ENCODE results near the gene NDUFS3. TPM values are rescaled to one million over a fixed set of nuclear protein-coding genes. Genes with fewer than 3 reads are reported as not detected.

NDUFS3 gene
- total RNA-seq, 4 donors from 2014 or later, result 55.1 to 65.4 (median 61.1) TPM

DNA sequence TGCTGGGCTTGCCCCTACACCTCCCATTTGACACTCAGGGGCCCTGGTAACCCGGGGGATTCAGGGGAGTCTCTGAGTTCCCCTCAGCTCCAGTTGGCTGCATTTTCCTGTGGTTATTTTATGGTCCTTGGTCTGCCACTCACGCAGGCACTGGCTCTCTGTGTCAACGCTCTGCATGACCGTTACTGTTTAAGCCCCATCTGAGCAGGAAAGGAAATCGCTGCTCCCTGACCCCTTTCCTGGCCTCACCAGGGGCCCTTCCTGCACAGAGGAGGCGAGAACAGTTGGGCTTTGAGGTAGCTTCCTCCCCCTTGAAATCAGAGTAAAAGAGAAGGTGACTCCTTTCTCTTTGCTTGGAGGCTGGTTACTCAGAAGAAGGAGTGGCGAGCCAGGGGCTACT is 12.9 kb downstream of the NDUFS3 start:
- Histone ChIP-seq H3K9me3 (no peaks in the 10 kb centered on the region), H3K4me1 (peaks cover 0 to 57% (median 7%) of the 10 kb centered on the region in 4 donors), H3K4me3 (no peak overlapping the region), H3K27ac (no peak overlapping the region), H3K27me3 (peaks cover 0 to 33% of the 10 kb centered on the region in 2 donors), H3K36me3 (no peaks in the 10 kb centered on the region)
- 35 to 46% methylated on average over 7 of the region's 7 CpGs for WGBS, 2 donors
- TF ChIP-seq EP300 (IDR thresholded peaks at IDR 0.05) (no peak), POLR2A (IDR thresholded peaks at IDR 0.05) (no peak)
- TF ChIP-seq, protein P1, sequence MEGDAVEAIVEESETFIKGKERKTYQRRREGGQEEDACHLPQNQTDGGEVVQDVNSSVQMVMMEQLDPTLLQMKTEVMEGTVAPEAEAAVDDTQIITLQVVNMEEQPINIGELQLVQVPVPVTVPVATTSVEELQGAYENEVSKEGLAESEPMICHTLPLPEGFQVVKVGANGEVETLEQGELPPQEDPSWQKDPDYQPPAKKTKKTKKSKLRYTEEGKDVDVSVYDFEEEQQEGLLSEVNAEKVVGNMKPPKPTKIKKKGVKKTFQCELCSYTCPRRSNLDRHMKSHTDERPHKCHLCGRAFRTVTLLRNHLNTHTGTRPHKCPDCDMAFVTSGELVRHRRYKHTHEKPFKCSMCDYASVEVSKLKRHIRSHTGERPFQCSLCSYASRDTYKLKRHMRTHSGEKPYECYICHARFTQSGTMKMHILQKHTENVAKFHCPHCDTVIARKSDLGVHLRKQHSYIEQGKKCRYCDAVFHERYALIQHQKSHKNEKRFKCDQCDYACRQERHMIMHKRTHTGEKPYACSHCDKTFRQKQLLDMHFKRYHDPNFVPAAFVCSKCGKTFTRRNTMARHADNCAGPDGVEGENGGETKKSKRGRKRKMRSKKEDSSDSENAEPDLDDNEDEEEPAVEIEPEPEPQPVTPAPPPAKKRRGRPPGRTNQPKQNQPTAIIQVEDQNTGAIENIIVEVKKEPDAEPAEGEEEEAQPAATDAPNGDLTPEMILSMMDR (IDR thresholded peaks at IDR 0.05), result no peak
- no peak for DNase-seq (ENCODE audit: low spot score in 2 of 2)

GRCh38 chr11:47592251-47592650 is 13.4 kb downstream of the NDUFS3 start:
- Histone ChIP-seq H3K9me3 (no peaks in the 10 kb centered on the region), H3K36me3 (no peaks in the 10 kb centered on the region), H3K27me3 (peaks cover 0 to 33% of the 10 kb centered on the region in 2 donors), H3K4me1 (peaks cover 0 to 52% (median 7%) of the 10 kb centered on the region in 4 donors), H3K27ac (no peak overlapping the region), H3K4me3 (no peak overlapping the region)
- DNase-seq (ENCODE audit: low spot score in 2 of 2), result no peak
- no peak for TF ChIP-seq POLR2A (IDR thresholded peaks at IDR 0.05)
- TF ChIP-seq, protein P1 (IDR thresholded peaks at IDR 0.05), result no peak
- TF ChIP-seq EP300 (IDR thresholded peaks at IDR 0.05), result no peak
- 67 to 70% methylated on average over 4 of the region's 4 CpGs for WGBS, 2 donors

- Histone ChIP-seq H3K27ac (no peak overlapping the region), H3K36me3 (no peaks in the 10 kb centered on the region), H3K4me1 (peaks cover 0 to 45% (median 5%) of the 10 kb centered on the region in 4 donors), H3K27me3 (peaks cover 0 to 33% of the 10 kb centered on the region in 2 donors), H3K9me3 (no peaks in the 10 kb centered on the region), H3K4me3 (no peak overlapping the region)
- TF ChIP-seq, protein P1 (IDR thresholded peaks at IDR 0.05), result no peak
- TF ChIP-seq EP300 (IDR thresholded peaks at IDR 0.05), result no peak
- no peak for TF ChIP-seq POLR2A (IDR thresholded peaks at IDR 0.05)
- 79 to 87% methylated on average over 2 of the region's 2 CpGs for WGBS, 2 donors
- DNase-seq (ENCODE audit: low spot score in 2 of 2), result no peak
These were observed 14.1 kb downstream of the NDUFS3 start for GRCh38 chr11:47592970-47593369.

DNA sequence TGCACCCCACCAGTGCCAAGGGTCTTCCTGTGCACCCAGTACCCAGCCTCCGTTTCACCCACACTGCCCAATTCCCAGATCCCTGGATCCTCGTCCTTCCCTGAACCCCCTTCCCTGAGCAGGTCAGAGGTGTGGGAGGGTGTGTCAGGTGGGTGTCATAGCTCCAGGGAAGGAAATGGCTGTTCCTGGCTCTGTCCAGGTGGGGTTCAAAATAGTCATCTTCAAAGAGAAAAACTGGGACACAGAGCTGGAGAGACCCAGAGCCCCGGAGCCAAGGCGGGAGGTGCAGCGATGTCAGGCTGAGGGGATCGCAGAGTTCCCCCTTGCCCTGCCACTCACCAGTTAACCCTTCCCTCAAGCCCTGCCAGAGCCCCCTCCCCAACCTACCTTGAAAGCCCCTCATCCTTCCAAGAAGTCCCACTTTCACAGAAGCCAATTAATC is 14.6 kb downstream of the NDUFS3 start:
- H3K4me3 ChIP-seq, result peak overlapping the region in 1 of 4 donors; percentile 42
- DNase-seq (ENCODE audit: low spot score in 2 of 2), result no peak
- H3K27ac ChIP-seq, result no peak overlapping the region
- peaks cover 0 to 33% of the 10 kb centered on the region in 2 donors for H3K27me3 ChIP-seq
- peaks cover 0 to 39% (median 5%) of the 10 kb centered on the region in 4 donors for H3K4me1 ChIP-seq
- WGBS, 2 donors, result 8 to 10% methylated on average over 6 of the region's 6 CpGs
- H3K9me3 ChIP-seq, result no peaks in the 10 kb centered on the region
- TF ChIP-seq EP300 (IDR thresholded peaks at IDR 0.05) (no peak), POLR2A (IDR thresholded peaks at IDR 0.05) (no peak)
- TF ChIP-seq, protein P1 (IDR thresholded peaks at IDR 0.05), result no peak
- no peaks in the 10 kb centered on the region for H3K36me3 ChIP-seq

GRCh38 chr11:47593934-47594855 is 15.3 kb downstream of the NDUFS3 start, which contains the start of gene C1QTNF4:
Gene C1QTNF4 (minus strand): TSS chr11:47594411. CDS start chr11:47590810, 3,601 bp downstream.
- Histone ChIP-seq H3K27ac (no peak within 1 kb of the TSS), H3K4me3 (peak within 1 kb of the TSS in 3 of 4 donors; percentile 1 to 42 (median 1)), H3K36me3 (no peaks in the 10 kb centered on the region), H3K27me3 (peaks cover 0 to 33% of the 10 kb centered on the region in 2 donors), H3K4me1 (peaks cover 0 to 32% (median 5%) of the 10 kb centered on the region in 4 donors), H3K9me3 (no peaks in the 10 kb centered on the region)
- TF ChIP-seq EP300 (IDR thresholded peaks at IDR 0.05) (no peak), POLR2A (IDR thresholded peaks at IDR 0.05) (no peak)
- TF ChIP-seq, protein P1 (IDR thresholded peaks at IDR 0.05), result no peak
- WGBS, 2 donors, result 6% methylated on average over 20 to 39 of the region's 48 CpGs
- DNase-seq (ENCODE audit: low spot score in 2 of 2), result no peak
